K562 (cell line): ENCODE data around the gene YWHAB. TPM values are rescaled to one million over a fixed set of nuclear protein-coding genes. Genes with fewer than 3 reads are reported as not detected.

Experiments
- ATAC-seq: fragments of 200-7000 bp; cut with Tn5 transposase; 3 replicates; pipeline ENCODE4 v1.9.1; 2020; ENCODE audit warnings: moderate library complexity
- BruUV-seq: library from RNA; stranded (reverse); fragments of 400-500 nt; replicated peaks from 2 replicates; lab custom pipeline; 2021; lab: Mats Ljungman, UMichigan
- CTCF ChIA-PET: fragments of 300-600 bp; formaldehyde crosslinking; extraction: SDS; loops from one replicate; lab custom pipeline; 2021; ENCODE audit warnings: low intra/inter-chr PET ratio; lab: Yijun Ruan, JAX
- POLR2A ChIA-PET: fragments of 300-600, 350-650 bp; sonication (Branson Sonifier 250); formaldehyde crosslinking; extraction: SDS; loops from one replicate; lab custom pipeline; 2021; ENCODE audit warnings: antibody characterized with exemption, inconsistent platforms; lab: Yijun Ruan, JAX
- DNase-seq, 4 experiments: peaks; one replicate each; pipeline versions ENCODE4 v3.0.0 to v3.0.0-alpha.2; 2011 to 2018; ENCODE audit warnings: low spot score in 3 of 4, mixed read lengths in 3 of 4; ENCODE audit errors: extremely low read depth in 1 of 4
- FAIRE-seq: peaks from 2 replicates; lab custom pipeline; 2011; peaks lifted over from hg19 to GRCh38; lab: Jason Lieb, UNC
- H2AFZ ChIP-seq: 2 replicates; pipeline ENCODE4 v1.6.0; 2011; ENCODE audit warnings: low read depth, low read length, control low read depth, inconsistent platforms
- H3K27ac ChIP-seq: fragments of 200-600 bp; 3 replicates; pipeline ENCODE4 v1.8.0; 2011; ENCODE audit warnings: low read depth, mild to moderate bottlenecking, control low read depth, inconsistent platforms, low read length, moderate library complexity, mixed read lengths; ENCODE audit errors: extremely low read depth
- H3K27me3 ChIP-seq, 2 experiments: fragments of 300-600 bp in 1 of 2; 2 replicates in 1 of 2; 3 replicates in 1 of 2; pipeline versions ENCODE4 v1.6.0 to v1.8.0; 2011; ENCODE audit warnings: inconsistent platforms in 2 of 2, low read length in 2 of 2, mild to moderate bottlenecking in 1 of 2, mixed read lengths in 1 of 2, moderate library complexity in 1 of 2; ENCODE audit not compliant: control insufficient read depth in 2 of 2, insufficient read depth in 2 of 2
- H3K36me3 ChIP-seq: fragments of 300-600 bp; 3 replicates; pipeline ENCODE4 v1.8.0; 2011; ENCODE audit warnings: mild to moderate bottlenecking, low read length, inconsistent platforms; ENCODE audit not compliant: control insufficient read depth, insufficient read depth
- H3K4me1 ChIP-seq, 2 experiments: fragments of 200-600 bp in 1 of 2; replicated peaks in 1 of 2; 2 replicates in 1 of 2; 3 replicates in 1 of 2; pipeline versions ENCODE4 v1.5.1 to v1.8.0; 2011; ENCODE audit warnings: inconsistent platforms in 2 of 2, low read length in 2 of 2, mild to moderate bottlenecking in 1 of 2, mixed read lengths in 1 of 2, moderate library complexity in 1 of 2; ENCODE audit not compliant: control insufficient read depth in 2 of 2, insufficient read depth in 2 of 2
- H3K4me2 ChIP-seq: 2 replicates; pipeline ENCODE4 v1.6.1; 2011; ENCODE audit warnings: low read length, control low read depth, inconsistent platforms, mixed read lengths; ENCODE audit not compliant: insufficient read depth
- H3K4me3 ChIP-seq: fragments of 200-600 bp; sonication (generic), shearing (Covaris generic); 2 replicates; pipeline ENCODE4 v1.5.1; 2016; ENCODE audit warnings: control low read depth, inconsistent platforms
- H3K79me2 ChIP-seq: fragments of 200-600 bp; 3 replicates; pipeline ENCODE4 v1.8.0; 2011; ENCODE audit warnings: low read length, inconsistent platforms; ENCODE audit not compliant: control insufficient read depth, insufficient read depth
- H3K9ac ChIP-seq, 2 experiments: 2 replicates each; pipeline versions ENCODE4 v1.6.0 to v1.6.1; 2011; ENCODE audit warnings: low read depth in 2 of 2, low read length in 2 of 2, control low read depth in 1 of 2, inconsistent platforms in 1 of 2, mild to moderate bottlenecking in 1 of 2, mixed read lengths in 1 of 2; ENCODE audit not compliant: insufficient read depth in 1 of 2
- H3K9me1 ChIP-seq: one replicate; pipeline ENCODE4 v1.6.0; 2011; ENCODE audit warnings: inconsistent platforms, mild to moderate bottlenecking, low read length, moderate library complexity; ENCODE audit not compliant: control insufficient read depth, insufficient read depth
- H3K9me3 ChIP-seq: replicated peaks from 2 replicates; pipeline ENCODE4 v1.5.1; 2011; ENCODE audit warnings: low read depth, low read length, inconsistent platforms; ENCODE audit not compliant: control insufficient read depth, insufficient read depth
- H4K20me1 ChIP-seq: replicated peaks from 2 replicates; pipeline ENCODE4 v1.6.1; 2011; ENCODE audit warnings: low read length, inconsistent platforms, mixed read lengths; ENCODE audit not compliant: control insufficient read depth, insufficient read depth
- CHD4 ChIP-seq: fragments of 200-600 bp; sonication (generic); IDR thresholded peaks from 3 replicates; pipeline ENCODE4 v1.6.1; 2012; ENCODE audit warnings: low read depth, mild to moderate bottlenecking, mixed read lengths, low read length, inconsistent platforms; ENCODE audit not compliant: insufficient read depth, insufficient replicate concordance, poor library complexity, severe bottlenecking
- ETV5 ChIP-seq: sonication (generic); formaldehyde crosslinking; IDR thresholded peaks from 2 replicates; pipeline ENCODE4 v1.4.0; 2020; ENCODE audit warnings: low read depth, mild to moderate bottlenecking, missing genetic modification reagents
- GTF2B ChIP-seq: IDR thresholded peaks from 2 replicates; pipeline ENCODE4 v1.6.1; 2011; ENCODE audit not compliant: insufficient read length; ENCODE audit errors: extremely low read depth
- HDAC1 ChIP-seq, 2 experiments: fragments of 450-650 bp; IDR thresholded peaks; 2 replicates each; pipeline ENCODE4 v1.6.1; 2016 to 2017; ENCODE audit warnings: inconsistent platforms in 1 of 2, mild to moderate bottlenecking in 1 of 2, moderate library complexity in 1 of 2
- HDGF ChIP-seq: fragments of 450-650 bp; IDR thresholded peaks from 2 replicates; pipeline ENCODE4 v1.6.1; 2016
- MCM5 ChIP-seq: fragments of 450-650 bp; IDR thresholded peaks from 2 replicates; pipeline ENCODE4 v1.6.1; 2016; ENCODE audit warnings: low read depth
- MTA2 ChIP-seq: fragments of 450-650 bp; IDR thresholded peaks from 2 replicates; pipeline ENCODE4 v1.6.1; 2016; ENCODE audit warnings: low read depth
- PCBP1 ChIP-seq: fragments of 200-400 bp; formaldehyde crosslinking; IDR thresholded peaks from 2 replicates; pipeline ENCODE4 v1.6.1; 2018; ENCODE audit warnings: mild to moderate bottlenecking, low read depth, low read length; ENCODE audit not compliant: poor library complexity, severe bottlenecking
- POLR2H ChIP-seq: IDR thresholded peaks from 2 replicates; pipeline ENCODE4 v1.6.1; 2016; ENCODE audit warnings: missing genetic modification characterization, low read depth, mild to moderate bottlenecking, control low read depth, missing compliant biosample characterization, moderate library complexity
- POLR3G ChIP-seq: IDR thresholded peaks from 2 replicates; pipeline ENCODE4 v1.6.1; 2011; ENCODE audit not compliant: insufficient read length, insufficient replicate concordance; ENCODE audit errors: extremely low read depth
- SIRT6 ChIP-seq: IDR thresholded peaks from one replicate; pipeline ENCODE4 v1.6.1; 2012; ENCODE audit warnings: low read depth, mild to moderate bottlenecking, control low read depth, inconsistent platforms, low read length, moderate library complexity
- ZFP36 ChIP-seq: fragments of 150-350 bp; IDR thresholded peaks from 2 replicates; pipeline ENCODE4 v1.6.1; 2018; ENCODE audit warnings: low read length, low read depth; ENCODE audit not compliant: partially characterized antibody
- ZFX ChIP-seq: sonication (generic); formaldehyde crosslinking; IDR thresholded peaks from 2 replicates; pipeline ENCODE4 v1.8.0; 2022; ENCODE audit warnings: mild to moderate bottlenecking, missing genetic modification reagents, moderate library complexity
- ZNF140 ChIP-seq: fragments of 250-450 bp; sonication (Bioruptor Pico); IDR thresholded peaks from 2 replicates; pipeline ENCODE4 v1.8.0; 2021; ENCODE audit warnings: moderate library complexity, mild to moderate bottlenecking, inconsistent platforms
- ZNF23 ChIP-seq: fragments of 250-450 bp; sonication (Bioruptor Pico); IDR thresholded peaks from 2 replicates; pipeline ENCODE4 v1.4.0; 2020; ENCODE audit warnings: mild to moderate bottlenecking
- ZNF253 ChIP-seq: fragments of 250-450 bp; sonication (Bioruptor Pico); conservative IDR thresholded peaks from 2 replicates; pipeline ENCODE4 v1.6.1; 2021; ENCODE audit warnings: mild to moderate bottlenecking
- ZNF263 ChIP-seq: sonication (generic); formaldehyde crosslinking; IDR thresholded peaks from 2 replicates; pipeline ENCODE4 v1.8.0; 2022; ENCODE audit warnings: mild to moderate bottlenecking, missing genetic modification reagents, borderline replicate concordance
- WGBS: fragments of 100-300 bp; shearing (Covaris generic); methylation state at CpG from one replicate; pipeline ENCODE4 v1.1.6; 2016; ENCODE audit warnings: low coverage, mixed read lengths; ENCODE audit not compliant: insufficient coverage; ENCODE audit errors: missing lambda C conversion rate; 5-methylcytosine and 5-hydroxymethylcytosine counted together
- in situ Hi-C: fragments of 300-500 bp; cut with MboI; formaldehyde crosslinking; loops from 4 replicates; pipeline ENCODE4 v1.15.0; 2018; ENCODE audit warnings: inconsistent platforms, mixed read lengths
- intact Hi-C: fragments of 100-400 bp; cut with micrococcal nuclease; formaldehyde crosslinking; loops from 2 replicates; pipeline ENCODE4 v1.14.2; 2022
- polyA plus RNA-seq, 8 experiments: library from polyadenylated mRNA; depleted of rRNA in 4 of 8; stranded (reverse) in 5 of 8; unstranded in 3 of 8; fragments of >200 nt; fragmentation: Nextera tagmentation in 2 of 8; fragmentation: Illumina TruSeq in 1 of 8; extraction: Ambion mirVana in 2 of 8; extraction: Trizol in 1 of 8; gene quantifications; 2 replicates each; pipeline versions ENCODE4 v1.2.1 to v1.2.3, GENCODE V29; 2011 to 2014; ENCODE audit warnings: inconsistent platforms in 1 of 8, missing spikeins in 1 of 8
- total RNA-seq, 7 experiments: library from RNA; depleted of rRNA in 6 of 7; stranded (reverse); fragments of >200 nt in 6 of 7; fragmentation: Illumina TruSeq in 2 of 7; extraction: Trizol in 2 of 7; gene quantifications; 2 replicates each; pipeline versions ENCODE4 v1.2.1 to v1.2.3, GENCODE V29; 2011 to 2021; ENCODE audit warnings: low replicate concordance in 1 of 7

Gene YWHAB
- total and polyA plus RNA-seq, 9 of the 15 experiments (the other 6 are each of a cell fraction or from before 2014, with no cell fraction given), result 60.6 to 185 (median 96.1) TPM

GRCh38 chr20:44904377-44904776 lies 18.9 kb downstream of the YWHAB start:
- in situ Hi-C loops, result no loop called here
- no TSS peak for BruUV-seq
- intact Hi-C loops, result no loop called here

More at GRCh38 chr20:44904377-44904776, 18.9 kb downstream of the YWHAB start:
- H3K9me3 ChIP-seq, result no peaks in the 10 kb centered on the region
- POLR2A ChIA-PET, result interaction anchor here (3.9 kb wide), 1 partner anchor 14 kb away, joined by 27 read pairs; no protein-coding TSS in a partner anchor
- H3K4me3 ChIP-seq, result no peak overlapping the region
- H3K27ac ChIP-seq, result no peak overlapping the region
- H3K79me2 ChIP-seq, result peaks cover 26% of the 10 kb centered on the region
- H3K9me1 ChIP-seq, result no peaks in the 10 kb centered on the region
- no peaks in the 10 kb centered on the region for H4K20me1 ChIP-seq
- H3K27me3 ChIP-seq, result no peaks in the 10 kb centered on the region
- no peak overlapping the region for H3K4me2 ChIP-seq
- H2AFZ ChIP-seq, result no peak overlapping the region
- WGBS, result 94% methylated on average over 5 of the region's 5 CpGs
- H3K9ac ChIP-seq, result no peak overlapping the region
- DNase-seq (no peak), ATAC-seq (no peak), FAIRE-seq (no peak)
- CTCF ChIA-PET, result no interaction called here
- H3K4me1 ChIP-seq, result peaks cover 0 to 3% of the 10 kb centered on the region in 2 experiments; a peak in 2 of 5 replicates
- TF ChIP-seq MCM5 (no peak), POLR3G (no peak), CHD4 (no peak), HDAC1 (IDR thresholded peaks at IDR 0.05) (no peak), MTA2 (no peak), ZNF263 (CRISPR knock-in tag) (no peak), GTF2B (no peak), PCBP1 (no peak), ETV5 (CRISPR knock-in tag) (no peak), SIRT6 (no peak), HDGF (no peak), POLR2H (tag) (no peak), ZNF140 (CRISPR knock-in tag) (no peak), ZFX (CRISPR knock-in tag) (no peak), ZNF23 (CRISPR knock-in tag) (no peak), ZNF253 (no peak), ZFP36 (no peak)
- peaks cover 90% of the 10 kb centered on the region for H3K36me3 ChIP-seq
